Right ventricle myocardium inferior (tissue), 1 donor: ENCODE data around the gene PNMT. TPM values are rescaled to one million over a fixed set of nuclear protein-coding genes. Genes with fewer than 3 reads are reported as not detected.

Experiments
- ATAC-seq: fragments of 200-7000 bp; cut with Tn5 transposase; one replicate; pipeline ENCODE4 v1.9.1; 2020; ENCODE audit warnings: mild to moderate bottlenecking, moderate library complexity
- DNase-seq: peaks from one replicate; pipeline ENCODE4 v3.0.0; 2021; ENCODE audit errors: missing footprints
- intact Hi-C: fragments of 100-400 bp; cut with DNase I; formaldehyde crosslinking; loops from one replicate; pipeline ENCODE4 v1.11.0; 2022
- total RNA-seq: library from RNA; stranded (reverse); fragmentation: NEBNext Ultra II Directional; extraction: Animal tissue kit (Norgen Biotek cat#: 25700); gene quantifications from one replicate; pipeline ENCODE4 v1.2.1, GENCODE V29; 2021
- donor health status: DM: no; HTN: yes; CAD: no; lungs with severe emphysema.

PNMT gene
- total RNA-seq, 1 donor from 2014 or later = 5.1 TPM

GRCh38 chr17:39648616-39649366, 19.5 kb upstream of the PNMT start:
- no peak for ATAC-seq
- peak; percentile 45 for DNase-seq

GRCh38 chr17:39650121-39650579, 18.1 kb upstream of the PNMT start:
- intact Hi-C loops = no loop called here
- no peak for ATAC-seq
- DNase-seq = no peak

More at GRCh38 chr17:39648616-39649366, 19.5 kb upstream of the PNMT start:
- intact Hi-C loops = no loop called here

- no peak for ATAC-seq
- intact Hi-C loops = no loop called here
Observed at GRCh38 chr17:39651923-39652586, 16.2 kb upstream of the PNMT start.

GRCh38 chr17:39652587-39653315, 15.5 kb upstream of the PNMT start:
- ATAC-seq = no peak
- intact Hi-C loops = no loop called here
- DNase-seq = no peak

More at GRCh38 chr17:39651923-39652586, 16.2 kb upstream of the PNMT start:
- DNase-seq = no peak

- ATAC-seq (no peak), DNase-seq (no peak)
- intact Hi-C loops = no loop called here
Observed at GRCh38 chr17:39653316-39653661, 15.0 kb upstream of the PNMT start.

GRCh38 chr17:39653662-39654331, 14.5 kb upstream of the PNMT start:
- peak; percentile 56 for ATAC-seq

GRCh38 chr17:39655105-39655504, 13.1 kb upstream of the PNMT start:
- intact Hi-C loops = no loop called here

More at GRCh38 chr17:39653662-39654331, 14.5 kb upstream of the PNMT start:
- intact Hi-C loops = no loop called here
- DNase-seq = peak; percentile 79

GRCh38 chr17:39658346-39658745, 9.9 kb upstream of the PNMT start:
- intact Hi-C loops = no loop called here
- ATAC-seq = no peak

More at GRCh38 chr17:39655105-39655504, 13.1 kb upstream of the PNMT start:
- ATAC-seq (no peak), DNase-seq (no peak)

GRCh38 chr17:39658760-39659159, 9.5 kb upstream of the PNMT start:
- no peak for DNase-seq
- intact Hi-C loops = no loop called here
- no peak for ATAC-seq

More at GRCh38 chr17:39658346-39658745, 9.9 kb upstream of the PNMT start:
- DNase-seq = no peak

GRCh38 chr17:39659279-39660010, 8.8 kb upstream of the PNMT start:
- ATAC-seq = no peak
- intact Hi-C loops = loop anchor here (5.0 kb wide), 1 partner anchor 93 kb away; no protein-coding TSS in a partner anchor

GRCh38 chr17:39660011-39660360, 8.3 kb upstream of the PNMT start:
- no peak for ATAC-seq
- intact Hi-C loops = loop anchor here (5.0 kb wide), 1 partner anchor 92 kb away; no protein-coding TSS in a partner anchor

More at GRCh38 chr17:39659279-39660010, 8.8 kb upstream of the PNMT start:
- no peak for DNase-seq

GRCh38 chr17:39660397-39661385, 7.6 kb upstream of the PNMT start:
- peak; percentile 26 for ATAC-seq
- intact Hi-C loops = loop anchor here (5.0 kb wide), 1 partner anchor 92 kb away; no protein-coding TSS in a partner anchor
- DNase-seq = peak; percentile 75

More at GRCh38 chr17:39660011-39660360, 8.3 kb upstream of the PNMT start:
- no peak for DNase-seq

GRCh38 chr17:39661744-39662541, 6.3 kb upstream of the PNMT start:
- no peak for ATAC-seq
- DNase-seq = no peak
- intact Hi-C loops = loop anchor here (5.0 kb wide), 1 partner anchor 90 kb away; no protein-coding TSS in a partner anchor

GRCh38 chr17:39662551-39663339, 5.5 kb upstream of the PNMT start:
- no peak for ATAC-seq
- intact Hi-C loops = loop anchor here (5.0 kb wide), 1 partner anchor 90 kb away; no protein-coding TSS in a partner anchor

GRCh38 chr17:39663340-39663687, 4.9 kb upstream of the PNMT start:
- intact Hi-C loops = loop anchor here (5.0 kb wide), 1 partner anchor 89 kb away; no protein-coding TSS in a partner anchor
- no peak for ATAC-seq
- no peak for DNase-seq

More at GRCh38 chr17:39662551-39663339, 5.5 kb upstream of the PNMT start:
- DNase-seq = no peak
